Fibroblast of pulmonary artery (primary cell): ENCODE results near the gene WNT5B.

Experiments
- DNase-seq: peaks from one replicate; pipeline ENCODE4 v3.0.0-alpha.2; 2010; ENCODE audit warnings: low read depth
- H3K4me3 ChIP-seq: replicated peaks from 2 replicates; pipeline ENCODE4 v1.5.1; 2011; ENCODE audit warnings: low read depth, mild to moderate bottlenecking, control low read depth, low read length, moderate library complexity
- TF ChIP-seq, protein P1 (sequence below): IDR thresholded peaks from 2 replicates; pipeline ENCODE4 v1.5.1; 2011; ENCODE audit warnings: mild to moderate bottlenecking, control low read depth, low read length, inconsistent platforms; ENCODE audit errors: missing control alignments

Gene WNT5B

DNA sequence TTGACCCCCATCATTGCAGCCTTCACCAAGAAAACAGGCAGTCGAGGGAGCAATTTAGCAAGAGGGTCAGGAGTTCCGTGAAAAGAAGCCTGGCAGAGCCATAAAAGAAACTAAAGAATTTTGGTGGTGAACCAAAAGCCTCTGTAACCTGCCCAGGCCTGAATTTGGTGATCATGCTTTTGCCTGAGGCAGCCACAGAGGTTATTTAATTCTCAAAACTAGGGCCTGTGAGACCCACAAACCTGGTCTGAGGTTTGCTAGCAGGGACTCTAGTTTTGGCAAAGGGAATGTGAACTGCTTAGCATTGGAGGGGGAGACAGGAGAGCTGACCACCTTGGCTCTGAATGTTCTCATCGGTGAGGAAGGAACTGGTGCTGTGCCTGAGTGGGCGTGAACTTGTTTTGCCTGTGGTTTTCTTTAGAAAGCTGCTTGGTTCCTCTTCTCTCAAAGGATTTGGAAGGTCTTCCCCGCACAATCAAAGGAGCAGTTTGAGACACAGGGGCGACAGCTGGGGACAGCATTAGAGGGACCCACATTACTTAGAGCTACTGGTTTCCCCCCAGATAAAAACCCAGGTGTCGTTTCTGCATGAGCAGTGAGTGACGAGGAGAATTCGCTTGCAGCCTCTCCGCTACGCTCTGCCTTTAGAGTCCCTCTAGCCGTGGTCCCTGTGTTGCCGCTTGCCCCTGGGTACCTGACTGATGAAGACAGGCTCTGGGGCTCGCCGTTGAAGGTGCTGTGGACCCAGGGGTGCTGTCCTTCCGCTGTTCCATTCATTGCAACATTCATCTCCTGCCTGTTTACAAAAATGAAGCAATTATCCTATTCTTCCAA, 12.6 kb upstream of the WNT5B start:
- DNase-seq: no peak
- TF ChIP-seq, protein P1, sequence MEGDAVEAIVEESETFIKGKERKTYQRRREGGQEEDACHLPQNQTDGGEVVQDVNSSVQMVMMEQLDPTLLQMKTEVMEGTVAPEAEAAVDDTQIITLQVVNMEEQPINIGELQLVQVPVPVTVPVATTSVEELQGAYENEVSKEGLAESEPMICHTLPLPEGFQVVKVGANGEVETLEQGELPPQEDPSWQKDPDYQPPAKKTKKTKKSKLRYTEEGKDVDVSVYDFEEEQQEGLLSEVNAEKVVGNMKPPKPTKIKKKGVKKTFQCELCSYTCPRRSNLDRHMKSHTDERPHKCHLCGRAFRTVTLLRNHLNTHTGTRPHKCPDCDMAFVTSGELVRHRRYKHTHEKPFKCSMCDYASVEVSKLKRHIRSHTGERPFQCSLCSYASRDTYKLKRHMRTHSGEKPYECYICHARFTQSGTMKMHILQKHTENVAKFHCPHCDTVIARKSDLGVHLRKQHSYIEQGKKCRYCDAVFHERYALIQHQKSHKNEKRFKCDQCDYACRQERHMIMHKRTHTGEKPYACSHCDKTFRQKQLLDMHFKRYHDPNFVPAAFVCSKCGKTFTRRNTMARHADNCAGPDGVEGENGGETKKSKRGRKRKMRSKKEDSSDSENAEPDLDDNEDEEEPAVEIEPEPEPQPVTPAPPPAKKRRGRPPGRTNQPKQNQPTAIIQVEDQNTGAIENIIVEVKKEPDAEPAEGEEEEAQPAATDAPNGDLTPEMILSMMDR: no peak
- H3K4me3 ChIP-seq: no peak overlapping the region

DNA sequence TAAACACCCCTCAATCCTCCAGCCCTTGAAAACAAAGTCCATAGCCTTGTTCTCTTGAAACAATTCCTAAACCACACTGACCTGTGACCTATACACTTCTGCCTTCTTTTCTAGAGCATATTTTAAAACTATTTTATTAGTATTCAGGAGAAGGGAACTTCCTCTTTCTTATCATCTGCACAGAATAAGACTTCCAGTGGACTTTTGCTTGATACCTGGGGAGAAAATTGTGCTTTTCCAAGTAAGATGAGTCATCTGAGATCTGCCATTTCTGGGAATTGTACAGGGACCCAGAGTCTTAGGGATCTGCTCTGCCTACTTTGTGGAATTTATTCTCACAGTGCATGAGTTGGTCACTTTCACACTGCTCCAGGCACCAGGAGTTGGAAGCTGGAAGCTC, 10.5 kb upstream of the WNT5B start:
- TF ChIP-seq, protein P1: no peak
- no peak overlapping the region for H3K4me3 ChIP-seq
- no peak for DNase-seq

DNA sequence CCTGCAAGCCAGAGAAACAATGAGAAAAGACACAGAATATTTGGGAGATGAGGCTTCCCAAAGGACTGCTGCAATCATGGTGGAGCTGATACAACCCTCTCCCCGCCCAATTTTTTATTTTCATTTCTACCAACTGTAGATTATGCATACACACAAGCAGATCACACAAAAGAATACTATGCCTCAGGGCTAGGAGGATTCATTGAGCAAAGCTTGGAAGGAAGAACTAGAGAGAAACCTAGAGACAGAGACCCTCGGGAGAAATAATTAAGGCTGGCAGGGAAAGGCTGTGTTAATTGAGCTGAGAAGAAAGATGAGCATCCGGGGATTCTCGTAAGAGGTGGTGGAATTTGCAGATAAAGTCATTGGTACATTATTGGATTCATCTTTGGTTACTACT, 9.9 kb upstream of the WNT5B start:
- no peak overlapping the region for H3K4me3 ChIP-seq
- DNase-seq: no peak
- TF ChIP-seq, protein P1: no peak

DNA sequence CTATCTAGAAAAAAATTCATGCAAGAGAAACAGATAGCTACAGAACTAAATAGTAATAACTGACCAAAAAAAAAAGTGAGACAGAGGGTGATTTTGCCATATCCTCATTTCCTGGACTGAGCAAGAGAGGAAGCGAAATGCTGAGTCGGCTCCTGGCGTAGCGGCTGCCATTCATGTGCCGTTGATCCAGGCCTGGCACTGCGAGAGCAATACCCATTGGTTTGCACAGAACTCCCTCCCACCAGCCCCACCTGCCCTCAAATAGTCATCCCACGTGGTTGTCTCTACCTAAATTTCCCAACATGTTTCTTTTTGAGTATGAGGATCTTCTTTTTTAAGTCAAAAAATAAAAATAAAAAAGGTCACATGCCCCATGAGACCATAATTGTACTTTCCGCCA, 9.4 kb upstream of the WNT5B start:
- DNase-seq: no peak

DNA sequence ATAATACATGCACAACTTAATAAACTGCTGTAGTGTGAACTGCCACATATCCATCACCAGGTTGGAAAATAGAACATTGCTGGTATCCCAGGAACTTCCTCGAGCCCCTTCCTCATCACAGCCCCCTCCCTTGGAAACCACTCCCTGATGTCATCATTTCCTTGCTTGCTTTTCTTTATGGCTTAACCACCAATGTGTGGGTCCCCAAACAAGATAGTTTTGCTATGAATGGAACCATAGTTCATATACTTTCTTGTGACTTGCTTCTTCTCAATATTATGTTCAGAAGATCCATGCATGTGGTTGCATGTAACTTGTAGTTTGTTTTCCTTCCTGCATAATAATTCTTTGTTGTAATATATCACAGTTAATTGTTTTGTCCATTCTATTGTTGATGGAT, 8.9 kb upstream of the WNT5B start:
- H3K4me3 ChIP-seq: no peak overlapping the region
- TF ChIP-seq, protein P1: no peak
- no peak for DNase-seq

More for the DNA sequence above, 9.4 kb upstream of the WNT5B start:
- no peak overlapping the region for H3K4me3 ChIP-seq
- TF ChIP-seq, protein P1: no peak

DNA sequence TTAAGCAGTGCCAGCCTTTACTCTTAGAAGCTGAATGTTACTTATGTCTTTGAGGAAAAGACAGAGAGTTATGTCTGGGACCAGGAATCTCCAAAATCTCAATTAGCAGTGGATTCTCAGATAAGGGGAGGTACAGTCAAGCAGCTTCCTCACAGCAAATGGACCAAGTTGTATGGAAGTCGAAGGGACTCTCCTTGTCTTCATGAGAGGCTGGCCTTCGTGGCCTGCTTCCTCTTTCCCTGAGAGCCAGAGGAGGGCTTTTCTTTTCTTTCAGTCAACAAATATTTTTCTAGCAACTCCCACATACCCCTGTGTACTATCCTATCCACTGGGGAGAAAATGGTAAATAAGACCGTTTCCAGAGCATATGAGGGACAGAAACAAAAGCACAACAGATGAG, 6.6 kb upstream of the WNT5B start:
- TF ChIP-seq, protein P1: no peak
- DNase-seq: no peak
- no peak overlapping the region for H3K4me3 ChIP-seq
